Caco-2 (cell line): ENCODE measurements around the gene LYPD1. TPM values are rescaled to one million over a fixed set of nuclear protein-coding genes. Genes with fewer than 3 reads are reported as not detected.

Source experiments
- BruUV-seq: library from RNA; stranded (reverse); fragments of 400-500 nt; replicated peaks from 2 replicates; lab custom pipeline; 2021; lab: Mats Ljungman, UMichigan
- CTCF ChIA-PET: fragments of 300-600 bp; sonication (Branson Sonifier 250); formaldehyde crosslinking; loops from one replicate; lab custom pipeline; 2022; ENCODE audit warnings: antibody characterized with exemption; lab: Charles Lee
- POLR2A ChIA-PET: fragments of 300-600 bp; sonication (Branson Sonifier 250); formaldehyde crosslinking; loops from one replicate; lab custom pipeline; 2022; ENCODE audit warnings: antibody characterized with exemption; lab: Charles Lee
- DNase-seq, 2 experiments: peaks; one replicate each; pipeline versions ENCODE4 v3.0.0 to v3.0.0-alpha.2; 2020 to 2022
- H3K27me3 ChIP-seq: replicated peaks from 2 replicates; pipeline ENCODE4 v1.6.0; 2011; ENCODE audit warnings: low read length; ENCODE audit not compliant: control insufficient read depth, insufficient read depth
- H3K36me3 ChIP-seq: 2 replicates; pipeline ENCODE4 v1.5.1; 2011; ENCODE audit warnings: low read length; ENCODE audit not compliant: control insufficient read depth, insufficient read depth
- H3K4me1 ChIP-seq: fragments of 250-450 bp; sonication (Bioruptor Pico); 2 replicates; pipeline ENCODE4 v1.5.1; 2020; ENCODE audit warnings: mild to moderate bottlenecking
- H3K4me3 ChIP-seq: 2 replicates; pipeline ENCODE4 v1.5.1; 2011; ENCODE audit warnings: low read depth, mild to moderate bottlenecking, control low read depth, low read length
- H3K9me3 ChIP-seq: fragments of 250-450 bp; sonication (Bioruptor Pico); 2 replicates; pipeline ENCODE4 v1.5.1; 2020; ENCODE audit warnings: mild to moderate bottlenecking, moderate library complexity
- H3K27ac Mint-ChIP-seq: one replicate; pipeline ENCODE4 v1.8.0; 2022; ENCODE audit warnings: mixed read lengths; ENCODE audit not compliant: unreplicated experiment
- H3K27me3 Mint-ChIP-seq: one replicate; pipeline ENCODE4 v1.8.0; 2022; ENCODE audit warnings: mixed read lengths; ENCODE audit not compliant: insufficient read depth, unreplicated experiment
- H3K36me3 Mint-ChIP-seq: one replicate; pipeline ENCODE4 v1.8.0; 2022; ENCODE audit warnings: mild to moderate bottlenecking, mixed read lengths; ENCODE audit not compliant: insufficient read depth, unreplicated experiment
- H3K4me1 Mint-ChIP-seq: one replicate; pipeline ENCODE4 v1.8.0; 2022; ENCODE audit warnings: low read depth, mixed read lengths; ENCODE audit not compliant: unreplicated experiment
- H3K4me3 Mint-ChIP-seq: one replicate; pipeline ENCODE4 v1.8.0; 2022; ENCODE audit warnings: mild to moderate bottlenecking, moderate library complexity, mixed read lengths; ENCODE audit not compliant: unreplicated experiment
- H3K9me3 Mint-ChIP-seq: one replicate; pipeline ENCODE4 v1.8.0; 2022; ENCODE audit warnings: mixed read lengths; ENCODE audit not compliant: unreplicated experiment
- intact Hi-C: fragments of 100-400 bp; cut with micrococcal nuclease; formaldehyde crosslinking; loops from one replicate; pipeline ENCODE4 v1.10.0; 2022; ENCODE audit not compliant: unreplicated experiment
- total RNA-seq: library from RNA; stranded (reverse); gene quantifications from 2 replicates; pipeline ENCODE4 v1.2.3, GENCODE V29; 2022
- TF ChIP-seq, protein P1 (sequence below), 2 experiments: fragments of 200-600 bp in 1 of 2; IDR thresholded peaks; 1 replicate in 1 of 2; 2 replicates in 1 of 2; pipeline versions ENCODE4 v1.5.1 to v1.8.0; 2011 to 2022; ENCODE audit warnings: antibody characterized with exemption in 1 of 2, control low read depth in 1 of 2, inconsistent platforms in 1 of 2, low read depth in 1 of 2, low read length in 1 of 2, mild to moderate bottlenecking in 1 of 2, moderate library complexity in 1 of 2; ENCODE audit not compliant: insufficient read depth in 1 of 2, severe bottlenecking in 1 of 2, unreplicated experiment in 1 of 2

The LYPD1 gene
- total RNA-seq, 1 experiment from 2014 or later = 15.8 TPM

DNA sequence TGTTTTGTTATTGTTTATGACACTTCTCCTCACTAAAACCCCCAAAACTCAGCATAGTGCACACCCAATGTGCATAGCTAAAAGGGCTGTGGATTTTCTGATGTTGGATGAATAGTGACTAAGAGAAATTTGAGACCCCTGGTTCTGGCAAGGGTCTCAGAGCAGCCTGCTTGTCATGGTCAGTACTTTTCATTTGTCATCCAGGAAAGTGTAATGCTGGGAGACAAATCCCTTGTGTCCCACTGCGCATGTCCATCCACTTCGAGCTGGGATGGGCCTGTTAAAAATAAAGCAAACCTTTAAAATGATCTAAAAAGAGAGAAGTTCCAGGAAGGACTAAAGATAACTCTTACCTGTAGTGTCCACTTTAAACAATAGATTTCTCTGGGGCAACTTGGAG is 46.9 kb upstream of the LYPD1 start:
- H3K27me3 Mint-ChIP-seq = no peaks in the 10 kb centered on the region
- H3K36me3 ChIP-seq = no peaks in the 10 kb centered on the region
- no peaks in the 10 kb centered on the region for H3K9me3 Mint-ChIP-seq
- no peak for DNase-seq
- BruUV-seq = no TSS peak
- no peak overlapping the region for H3K4me3 Mint-ChIP-seq
- TF ChIP-seq, protein P1, sequence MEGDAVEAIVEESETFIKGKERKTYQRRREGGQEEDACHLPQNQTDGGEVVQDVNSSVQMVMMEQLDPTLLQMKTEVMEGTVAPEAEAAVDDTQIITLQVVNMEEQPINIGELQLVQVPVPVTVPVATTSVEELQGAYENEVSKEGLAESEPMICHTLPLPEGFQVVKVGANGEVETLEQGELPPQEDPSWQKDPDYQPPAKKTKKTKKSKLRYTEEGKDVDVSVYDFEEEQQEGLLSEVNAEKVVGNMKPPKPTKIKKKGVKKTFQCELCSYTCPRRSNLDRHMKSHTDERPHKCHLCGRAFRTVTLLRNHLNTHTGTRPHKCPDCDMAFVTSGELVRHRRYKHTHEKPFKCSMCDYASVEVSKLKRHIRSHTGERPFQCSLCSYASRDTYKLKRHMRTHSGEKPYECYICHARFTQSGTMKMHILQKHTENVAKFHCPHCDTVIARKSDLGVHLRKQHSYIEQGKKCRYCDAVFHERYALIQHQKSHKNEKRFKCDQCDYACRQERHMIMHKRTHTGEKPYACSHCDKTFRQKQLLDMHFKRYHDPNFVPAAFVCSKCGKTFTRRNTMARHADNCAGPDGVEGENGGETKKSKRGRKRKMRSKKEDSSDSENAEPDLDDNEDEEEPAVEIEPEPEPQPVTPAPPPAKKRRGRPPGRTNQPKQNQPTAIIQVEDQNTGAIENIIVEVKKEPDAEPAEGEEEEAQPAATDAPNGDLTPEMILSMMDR (IDR thresholded peaks at IDR 0.05; ENCODE audit: insufficient read depth in 1 of 2, low read depth in 1 of 2, low read length in 1 of 2, severe bottlenecking in 1 of 2, unreplicated experiment in 1 of 2) = no peak
- H3K4me1 Mint-ChIP-seq = no peaks in the 10 kb centered on the region
- ChIA-PET CTCF (no interaction called here), POLR2A (no interaction called here)
- H3K4me3 ChIP-seq = no peak overlapping the region
- no peaks in the 10 kb centered on the region for H3K27me3 ChIP-seq
- H3K9me3 ChIP-seq = no peaks in the 10 kb centered on the region
- H3K4me1 ChIP-seq = no peaks in the 10 kb centered on the region
- H3K27ac Mint-ChIP-seq = no peak overlapping the region
- intact Hi-C loops = no loop called here
- no peaks in the 10 kb centered on the region for H3K36me3 Mint-ChIP-seq

DNA sequence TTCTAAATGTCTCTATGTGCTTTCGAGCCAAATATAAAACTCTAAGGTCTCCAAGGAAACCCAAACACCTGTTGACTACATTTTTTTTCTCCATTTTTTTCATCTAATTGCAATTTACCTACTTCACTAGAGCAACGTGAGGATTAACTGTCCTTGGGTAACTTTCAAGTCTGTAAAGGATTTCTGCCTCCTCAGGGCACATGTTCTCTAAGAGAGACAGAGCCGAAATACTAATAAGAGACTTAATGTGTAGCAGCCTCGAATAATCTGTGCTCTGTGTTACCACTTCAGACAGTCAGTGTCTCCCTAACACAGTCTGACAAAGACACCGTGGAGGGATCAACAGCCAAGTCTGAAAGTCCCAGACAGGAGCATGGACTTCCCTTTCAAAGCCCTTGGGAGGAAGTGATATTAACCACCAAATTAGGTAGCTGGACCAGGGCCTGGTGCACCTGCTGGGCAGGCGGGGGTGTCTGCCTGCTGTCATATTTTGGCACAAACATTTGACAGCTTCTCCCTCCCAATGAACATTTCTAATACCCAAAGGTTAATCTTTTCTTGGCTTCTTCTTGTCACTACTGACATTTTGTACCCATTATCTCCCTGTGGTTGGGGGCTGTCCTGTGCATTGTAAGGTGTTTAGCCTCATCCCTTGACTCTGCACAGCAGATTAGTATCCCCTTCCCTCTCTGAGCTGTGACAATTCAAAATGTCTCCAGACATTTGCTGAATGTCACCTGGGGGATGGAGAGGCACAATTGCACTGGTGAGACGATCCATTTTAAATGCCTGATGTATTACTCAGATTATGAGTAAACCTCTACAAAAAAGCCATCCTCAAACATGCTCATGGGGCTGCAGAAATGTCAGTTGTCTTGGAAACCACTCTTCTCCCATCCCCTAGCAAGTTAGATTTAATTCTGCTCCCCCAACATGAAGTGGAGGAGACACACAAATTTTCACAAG is 45.7 kb upstream of the LYPD1 start:
- H3K4me3 ChIP-seq = no peak overlapping the region
- Mint-ChIP-seq H3K27me3 (no peaks in the 10 kb centered on the region), H3K4me3 (no peak overlapping the region), H3K4me1 (no peaks in the 10 kb centered on the region), H3K9me3 (no peaks in the 10 kb centered on the region), H3K27ac (no peak overlapping the region), H3K36me3 (no peaks in the 10 kb centered on the region)
- TF ChIP-seq, protein P1 (IDR thresholded peaks at IDR 0.05; ENCODE audit: insufficient read depth in 1 of 2, low read depth in 1 of 2, low read length in 1 of 2, severe bottlenecking in 1 of 2, unreplicated experiment in 1 of 2) = no peak
- no peaks in the 10 kb centered on the region for H3K9me3 ChIP-seq
- ChIA-PET POLR2A (no interaction called here), CTCF (no interaction called here)
- DNase-seq = no peak
- H3K4me1 ChIP-seq = no peaks in the 10 kb centered on the region
- H3K27me3 ChIP-seq = no peaks in the 10 kb centered on the region
- H3K36me3 ChIP-seq = no peaks in the 10 kb centered on the region
- intact Hi-C loops = no loop called here
- BruUV-seq = no TSS peak

DNA sequence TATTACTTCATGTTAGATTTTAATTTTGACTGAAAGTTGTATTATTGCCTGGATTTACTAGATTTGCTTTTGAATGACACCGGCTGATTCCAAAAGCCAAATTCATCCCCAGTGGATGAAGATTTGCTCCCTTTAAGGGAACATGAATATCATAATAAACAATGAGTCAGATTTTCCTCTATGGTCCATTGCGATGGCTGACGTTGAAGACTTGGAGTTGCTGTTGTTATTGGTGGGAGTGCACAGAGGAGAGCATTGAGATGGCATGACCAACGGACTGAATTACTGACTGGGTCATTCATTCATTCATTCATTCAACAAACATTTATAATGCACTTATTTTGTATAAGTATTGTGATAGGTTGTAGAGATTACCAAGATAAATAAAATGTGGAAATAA is 33.4 kb upstream of the LYPD1 start:
- no peaks in the 10 kb centered on the region for H3K36me3 ChIP-seq
- intact Hi-C loops = no loop called here
- ChIA-PET POLR2A (no interaction called here), CTCF (no interaction called here)
- H3K4me1 ChIP-seq = no peaks in the 10 kb centered on the region
- no peaks in the 10 kb centered on the region for H3K4me1 Mint-ChIP-seq
- no peaks in the 10 kb centered on the region for H3K9me3 ChIP-seq
- no peak overlapping the region for H3K27ac Mint-ChIP-seq
- no peak for DNase-seq
- no peaks in the 10 kb centered on the region for H3K27me3 Mint-ChIP-seq
- TF ChIP-seq, protein P1 (IDR thresholded peaks at IDR 0.05; ENCODE audit: insufficient read depth in 1 of 2, low read depth in 1 of 2, low read length in 1 of 2, severe bottlenecking in 1 of 2, unreplicated experiment in 1 of 2) = no peak
- H3K4me3 ChIP-seq = no peak overlapping the region
- H3K36me3 Mint-ChIP-seq = no peaks in the 10 kb centered on the region
- BruUV-seq = no TSS peak
- H3K9me3 Mint-ChIP-seq = no peaks in the 10 kb centered on the region
- H3K27me3 ChIP-seq = no peaks in the 10 kb centered on the region
- H3K4me3 Mint-ChIP-seq = no peak overlapping the region
